ENCODE measurements around the gene ESRRB. TPM values are rescaled to one million over a fixed set of nuclear protein-coding genes. Genes with fewer than 3 reads are reported as not detected.

ESRRB gene
- total RNA-seq, 1 donor from 2014 or later, result 8.7 TPM

- DNase-seq (ENCODE audit: low spot score), result no peak
- intact Hi-C loops (cut with DNase I), result no loop called here
These were observed 110.4 kb downstream of the ESRRB start for GRCh38 chr14:76486251-76486743.

GRCh38 chr14:76488551-76488950 lies 112.6 kb downstream of the ESRRB start:
- intact Hi-C loops (cut with DNase I), result no loop called here
- no peak for DNase-seq (ENCODE audit: low spot score)

GRCh38 chr14:76489667-76490066 lies 113.7 kb downstream of the ESRRB start:
- intact Hi-C loops (cut with DNase I), result no loop called here
- no peak for DNase-seq (ENCODE audit: low spot score)

GRCh38 chr14:76490111-76490510 lies 114.2 kb downstream of the ESRRB start:
- no peak for DNase-seq (ENCODE audit: low spot score)
- intact Hi-C loops (cut with DNase I), result no loop called here

GRCh38 chr14:76490735-76491134 lies 114.8 kb downstream of the ESRRB start:
- intact Hi-C loops (cut with DNase I), result no loop called here
- no peak for DNase-seq (ENCODE audit: low spot score)

GRCh38 chr14:76491172-76491930 lies 115.4 kb downstream of the ESRRB start:
- intact Hi-C loops (cut with DNase I), result no loop called here
- DNase-seq (ENCODE audit: low spot score), result no peak

DNA sequence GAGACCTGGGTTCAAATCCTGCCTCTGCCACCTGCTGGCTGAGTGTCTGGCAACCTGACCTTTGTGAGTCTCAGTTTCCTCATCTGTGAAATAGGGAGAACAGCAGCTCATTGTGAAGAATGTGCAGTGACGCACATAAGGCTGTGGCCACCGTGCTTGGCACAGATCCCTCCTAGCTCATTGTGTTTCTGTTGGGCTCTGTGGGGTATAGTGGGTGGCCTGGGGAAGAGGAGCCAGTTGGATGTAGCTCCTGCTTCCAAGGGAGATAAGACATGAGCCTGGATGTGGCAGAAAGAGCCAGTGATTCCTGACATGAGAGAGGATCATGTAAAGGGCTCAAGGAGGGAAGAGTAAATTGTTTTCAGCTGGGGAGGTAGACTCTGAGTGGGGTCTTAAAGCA lies 120.0 kb downstream of the ESRRB start:
- intact Hi-C loops (cut with DNase I), result no loop called here
- no peak for DNase-seq (ENCODE audit: low spot score)

- intact Hi-C loops (cut with DNase I), result no loop called here
- no peak for DNase-seq (ENCODE audit: low spot score)
These were observed 120.7 kb downstream of the ESRRB start for GRCh38 chr14:76496595-76496994.

- no peak for DNase-seq (ENCODE audit: low spot score)
- intact Hi-C loops (cut with DNase I), result no loop called here
These were observed 121.9 kb downstream of the ESRRB start for GRCh38 chr14:76497550-76498462.

DNA sequence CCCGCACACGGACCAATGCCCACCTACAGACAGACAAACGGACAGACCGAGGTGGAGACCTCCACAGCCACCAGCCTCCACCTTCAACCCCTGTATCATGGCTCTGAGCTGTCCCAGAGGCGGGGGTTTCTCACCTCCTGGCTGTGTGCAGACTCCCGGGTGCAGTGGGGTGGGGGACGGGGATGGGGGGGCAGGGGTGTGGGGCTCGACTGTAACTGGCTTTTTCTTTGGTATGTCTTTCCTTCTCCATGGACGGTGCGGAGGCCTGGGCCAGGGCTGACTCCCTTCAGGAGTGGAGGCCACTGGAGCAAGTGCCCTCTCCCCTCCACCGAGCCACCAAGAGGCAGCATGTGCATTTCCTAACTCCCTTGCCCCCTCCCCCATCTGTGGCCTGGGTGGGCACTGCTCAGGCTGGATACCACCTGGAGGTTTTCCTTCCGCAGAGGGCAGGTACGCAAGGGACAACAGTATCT lies 122.6 kb downstream of the ESRRB start:
- intact Hi-C loops (cut with DNase I), result no loop called here
- DNase-seq (ENCODE audit: low spot score), result no peak

- DNase-seq (ENCODE audit: low spot score), result no peak
- intact Hi-C loops (cut with DNase I), result no loop called here
These were observed 123.0 kb downstream of the ESRRB start for GRCh38 chr14:76498976-76499375.

DNA sequence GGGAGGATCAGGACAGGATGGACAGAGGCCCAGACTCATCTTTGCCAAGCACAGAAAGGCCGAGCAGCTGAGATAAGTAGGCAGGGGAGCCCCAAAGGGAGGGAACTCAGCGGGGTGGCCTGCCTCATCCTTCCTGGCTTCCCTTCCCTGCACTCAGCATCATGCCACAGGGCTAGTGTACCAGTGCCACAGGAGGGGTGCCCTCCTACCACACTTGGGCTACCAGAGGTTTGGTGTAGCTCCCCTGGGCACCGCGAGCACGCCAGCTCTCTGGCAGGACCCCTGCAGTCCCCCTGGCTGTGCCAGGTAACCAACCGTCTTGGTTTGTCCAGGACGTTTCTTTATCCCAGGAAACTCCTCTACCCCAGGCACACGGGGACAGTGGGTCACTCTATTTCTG lies 123.5 kb downstream of the ESRRB start:
- intact Hi-C loops (cut with DNase I), result no loop called here
- DNase-seq (ENCODE audit: low spot score), result no peak

- DNase-seq (ENCODE audit: low spot score), result no peak
- intact Hi-C loops (cut with DNase I), result no loop called here
These were observed 124.1 kb downstream of the ESRRB start for GRCh38 chr14:76500011-76500410.

- intact Hi-C loops (cut with DNase I), result no loop called here
- no peak for DNase-seq (ENCODE audit: low spot score)
These were observed 124.5 kb downstream of the ESRRB start for GRCh38 chr14:76500480-76500879.

- intact Hi-C loops (cut with DNase I), result no loop called here
- no peak for DNase-seq (ENCODE audit: low spot score)
These were observed 125.3 kb downstream of the ESRRB start for GRCh38 chr14:76501156-76501720.

DNA sequence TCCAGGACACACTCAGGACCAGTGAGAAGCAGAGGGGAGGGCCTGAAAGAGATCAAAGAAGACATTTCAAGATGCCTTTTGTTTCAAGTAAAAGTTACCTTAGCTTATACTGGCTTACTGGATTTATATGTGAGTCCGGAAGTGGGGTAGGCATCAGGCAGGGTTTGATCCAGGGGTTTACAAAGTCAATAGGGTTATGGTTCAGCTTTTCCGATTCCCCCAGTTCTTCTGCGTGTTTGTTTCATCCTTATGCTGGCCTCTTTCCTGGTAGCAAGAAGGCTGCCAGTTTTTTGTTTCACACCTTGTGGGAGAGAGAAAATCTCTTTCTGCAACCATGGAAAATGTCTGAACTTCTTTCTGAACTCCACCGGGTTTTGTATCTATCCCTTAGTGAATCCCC lies 126.3 kb downstream of the ESRRB start:
- no peak for DNase-seq (ENCODE audit: low spot score)
- intact Hi-C loops (cut with DNase I), result no loop called here

GRCh38 chr14:76502638-76503037 lies 126.7 kb downstream of the ESRRB start:
- intact Hi-C loops (cut with DNase I), result no loop called here
- DNase-seq (ENCODE audit: low spot score), result no peak

GRCh38 chr14:76509311-76509710 lies 133.4 kb downstream of the ESRRB start:
- intact Hi-C loops (cut with DNase I), result no loop called here
- no peak for DNase-seq (ENCODE audit: low spot score)

DNA sequence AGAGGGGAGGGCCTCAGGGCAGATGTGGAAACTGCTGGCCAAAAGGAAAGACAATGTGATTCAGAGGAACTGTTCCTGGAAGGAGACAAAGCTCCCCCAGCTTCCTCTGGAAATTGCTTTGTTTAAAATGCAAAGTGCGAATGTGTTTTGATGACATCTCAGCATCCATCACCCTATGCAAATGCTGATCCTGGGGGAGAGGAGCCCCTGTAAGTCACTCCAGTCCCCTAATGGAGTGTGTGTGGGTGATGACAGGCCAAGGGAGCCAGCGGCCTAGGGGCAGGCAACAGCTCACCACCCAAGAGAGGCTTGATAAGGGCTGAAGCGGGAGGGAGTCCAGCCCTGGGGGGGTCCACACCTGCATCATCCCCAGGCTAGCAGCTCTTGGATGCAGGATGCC lies 134.2 kb downstream of the ESRRB start:
- intact Hi-C loops (cut with DNase I), result no loop called here

More for the DNA sequence above, 134.2 kb downstream of the ESRRB start:
- no peak for DNase-seq (ENCODE audit: low spot score)

All from cardiac septum (tissue), 1 donor.